ENCODE results near the gene NCSTN.

Gene NCSTN

DNA sequence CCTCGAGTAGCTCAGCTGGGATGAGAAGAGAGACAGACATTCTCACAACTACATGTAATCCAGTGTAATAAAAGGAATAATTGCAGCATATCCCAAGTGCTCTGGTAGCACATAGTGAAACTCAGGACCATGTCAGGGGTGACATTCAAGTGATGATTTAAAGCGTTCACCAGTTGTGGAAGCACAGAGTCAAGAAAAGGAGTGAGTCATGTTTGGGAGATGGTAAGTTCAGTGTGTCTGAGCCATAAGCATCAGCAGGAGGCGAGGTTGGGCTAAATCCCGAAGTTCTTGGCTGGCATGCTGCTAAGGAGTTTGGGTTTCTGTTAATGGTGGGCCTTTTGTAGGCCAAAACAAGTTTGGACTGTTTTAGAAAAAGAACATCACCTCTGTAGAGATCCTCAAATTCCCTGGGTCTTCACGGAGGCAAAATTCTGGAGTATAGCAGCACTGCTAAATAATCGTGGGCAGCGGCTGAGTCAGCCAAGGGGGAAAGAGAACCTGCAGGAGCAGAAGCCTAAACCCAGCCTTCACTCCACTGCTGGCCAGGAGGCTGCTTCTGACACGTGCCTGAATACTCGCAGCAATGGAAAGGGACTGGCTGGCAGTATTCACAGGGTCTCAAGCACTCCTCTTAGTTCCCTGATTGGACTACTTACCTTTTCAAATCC is 16.5 kb downstream of the NCSTN start:
- TF ChIP-seq, protein P1, sequence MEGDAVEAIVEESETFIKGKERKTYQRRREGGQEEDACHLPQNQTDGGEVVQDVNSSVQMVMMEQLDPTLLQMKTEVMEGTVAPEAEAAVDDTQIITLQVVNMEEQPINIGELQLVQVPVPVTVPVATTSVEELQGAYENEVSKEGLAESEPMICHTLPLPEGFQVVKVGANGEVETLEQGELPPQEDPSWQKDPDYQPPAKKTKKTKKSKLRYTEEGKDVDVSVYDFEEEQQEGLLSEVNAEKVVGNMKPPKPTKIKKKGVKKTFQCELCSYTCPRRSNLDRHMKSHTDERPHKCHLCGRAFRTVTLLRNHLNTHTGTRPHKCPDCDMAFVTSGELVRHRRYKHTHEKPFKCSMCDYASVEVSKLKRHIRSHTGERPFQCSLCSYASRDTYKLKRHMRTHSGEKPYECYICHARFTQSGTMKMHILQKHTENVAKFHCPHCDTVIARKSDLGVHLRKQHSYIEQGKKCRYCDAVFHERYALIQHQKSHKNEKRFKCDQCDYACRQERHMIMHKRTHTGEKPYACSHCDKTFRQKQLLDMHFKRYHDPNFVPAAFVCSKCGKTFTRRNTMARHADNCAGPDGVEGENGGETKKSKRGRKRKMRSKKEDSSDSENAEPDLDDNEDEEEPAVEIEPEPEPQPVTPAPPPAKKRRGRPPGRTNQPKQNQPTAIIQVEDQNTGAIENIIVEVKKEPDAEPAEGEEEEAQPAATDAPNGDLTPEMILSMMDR (IDR thresholded peaks at IDR 0.05): no peak
- no peak for TF ChIP-seq ZFX (IDR thresholded peaks at IDR 0.05; ENCODE audit: borderline replicate concordance)
- H3K27ac ChIP-seq: no peak overlapping the region

DNA sequence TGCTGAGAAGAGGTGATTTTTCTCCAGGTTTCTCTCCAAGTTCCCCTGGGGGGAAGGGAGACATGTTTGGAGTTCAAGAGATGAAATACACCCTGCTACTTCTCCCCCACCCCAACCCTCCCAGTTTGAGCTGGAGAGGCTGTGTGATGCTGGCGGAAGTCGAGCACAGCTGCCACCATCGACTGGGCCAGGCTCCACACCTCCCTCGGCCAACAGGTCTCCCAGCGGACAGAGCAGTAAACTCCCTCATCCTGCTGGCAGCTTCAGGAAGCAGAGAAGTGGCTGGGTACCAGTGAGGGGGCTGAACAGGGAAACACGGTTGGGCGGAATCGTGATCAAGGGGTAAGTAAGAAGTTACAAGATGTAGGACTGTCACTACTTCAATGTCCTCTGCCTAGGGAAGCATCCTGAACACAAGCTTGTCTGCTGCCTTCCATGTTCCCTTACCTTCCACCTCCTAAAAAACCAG is 17.1 kb downstream of the NCSTN start:
- no peak for TF ChIP-seq ZFX (IDR thresholded peaks at IDR 0.05; ENCODE audit: borderline replicate concordance)
- TF ChIP-seq, protein P1 (IDR thresholded peaks at IDR 0.05): no peak
- no peak overlapping the region for H3K27ac ChIP-seq

DNA sequence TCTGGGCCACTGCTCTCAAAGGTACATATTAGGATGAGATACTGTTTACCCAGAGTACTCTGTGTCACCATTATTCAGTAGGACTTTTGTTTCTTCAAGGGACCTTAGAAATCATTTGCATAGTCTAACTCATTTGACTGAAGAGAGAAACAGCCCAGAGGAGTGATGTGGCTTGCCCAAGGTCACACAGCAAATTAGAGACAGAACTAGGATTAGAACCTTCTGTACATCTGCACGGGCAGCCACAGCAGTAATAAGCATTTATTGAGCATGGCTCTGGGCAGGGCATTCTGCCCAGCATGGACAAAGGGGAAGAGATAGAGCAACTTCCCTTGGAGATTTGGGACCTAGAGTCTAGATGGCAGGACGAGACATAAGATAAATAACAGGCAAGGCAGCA is 18.0 kb downstream of the NCSTN start:
- H3K27ac ChIP-seq: no peak overlapping the region
- TF ChIP-seq, protein P1 (IDR thresholded peaks at IDR 0.05): no peak
- no peak for TF ChIP-seq ZFX (IDR thresholded peaks at IDR 0.05; ENCODE audit: borderline replicate concordance)

DNA sequence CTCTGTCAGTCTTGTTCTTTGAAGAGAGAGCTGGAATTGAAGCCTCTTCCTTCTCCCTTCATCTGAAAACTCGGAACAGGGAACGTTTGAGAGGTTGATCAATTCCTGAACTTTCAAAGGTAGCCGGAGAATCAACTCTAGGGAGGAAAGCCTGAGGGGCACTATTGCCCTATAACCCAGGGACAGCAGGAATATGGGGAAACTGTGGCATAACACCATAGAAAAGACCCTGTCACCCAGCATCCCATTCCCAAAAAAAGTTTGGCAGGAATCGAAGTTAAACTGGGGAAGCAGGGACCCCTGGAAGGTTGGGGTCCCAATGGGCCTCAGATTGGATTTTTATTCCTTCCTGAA is 18.6 kb downstream of the NCSTN start:
- no peak for TF ChIP-seq ZFX (IDR thresholded peaks at IDR 0.05; ENCODE audit: borderline replicate concordance)
- TF ChIP-seq, protein P1 (IDR thresholded peaks at IDR 0.05): no peak
- no peak overlapping the region for H3K27ac ChIP-seq

DNA sequence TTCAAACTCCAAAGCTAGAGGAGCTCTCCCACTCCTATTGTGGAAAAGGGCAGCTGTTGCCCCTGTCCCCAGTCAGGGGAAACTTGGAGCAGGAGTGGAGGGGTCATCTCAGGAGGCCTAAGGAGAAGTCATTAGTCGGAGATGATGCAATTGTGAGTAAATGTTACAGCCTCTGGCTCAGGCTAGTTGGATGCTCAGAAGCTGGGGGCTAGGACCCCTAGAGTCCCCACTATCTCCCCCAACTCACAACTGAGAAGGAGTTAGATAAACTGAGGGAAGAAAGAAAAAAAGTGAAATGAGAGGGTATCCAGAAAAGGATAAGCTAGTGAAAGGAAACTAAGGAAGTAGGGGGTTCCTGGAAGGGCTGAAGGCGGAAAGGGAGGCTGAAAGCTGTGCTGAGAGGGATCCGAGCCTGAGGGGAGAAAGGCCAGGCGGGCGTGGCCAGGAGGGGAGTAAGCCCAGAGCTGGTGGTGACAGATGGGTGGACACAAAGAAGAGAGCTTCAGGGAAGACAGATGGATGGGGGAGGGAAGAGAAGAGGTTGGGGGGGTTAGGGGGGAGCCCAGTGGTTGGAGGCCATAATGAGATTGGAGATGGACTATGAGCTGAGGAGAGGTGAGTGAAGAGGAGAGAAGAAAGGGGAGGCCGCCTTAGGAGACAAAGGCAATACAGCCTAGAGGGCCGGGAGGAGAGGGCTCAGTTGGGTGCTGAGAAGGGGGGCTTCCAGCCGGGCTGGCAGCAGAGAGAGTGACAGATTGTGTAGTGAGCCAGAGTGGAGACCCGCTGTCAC is 19.2 kb downstream of the NCSTN start:
- no peak overlapping the region for H3K27ac ChIP-seq

DNA sequence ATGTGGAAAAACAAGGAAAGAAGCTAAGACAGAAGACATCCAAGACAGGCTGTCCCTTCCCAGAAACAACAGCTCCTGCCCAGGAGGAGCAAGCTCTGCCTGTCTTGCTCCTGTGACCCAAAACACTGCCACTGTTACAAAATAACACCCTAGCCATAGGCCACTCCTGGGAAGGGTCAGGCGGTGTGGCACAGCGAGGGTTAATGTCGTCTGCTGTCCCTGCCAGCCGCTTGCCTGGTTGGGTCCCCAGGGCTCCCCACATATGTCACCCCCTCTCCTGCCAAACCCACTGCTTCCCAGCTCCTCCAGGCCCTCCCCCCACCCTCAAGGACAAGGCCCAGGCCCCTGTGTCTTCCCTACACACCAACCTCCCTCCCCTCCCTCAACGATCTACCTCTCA is 19.8 kb downstream of the NCSTN start:
- no peak for TF ChIP-seq ZFX (IDR thresholded peaks at IDR 0.05; ENCODE audit: borderline replicate concordance)
- TF ChIP-seq, protein P1 (IDR thresholded peaks at IDR 0.05): no peak

More for the DNA sequence above, 19.2 kb downstream of the NCSTN start:
- TF ChIP-seq, protein P1 (IDR thresholded peaks at IDR 0.05): no peak
- TF ChIP-seq ZFX (IDR thresholded peaks at IDR 0.05; ENCODE audit: borderline replicate concordance): no peak

More for the DNA sequence above, 19.8 kb downstream of the NCSTN start:
- H3K27ac ChIP-seq: no peak overlapping the region
